Measurements from ENCODE around the gene SPINK9. TPM values are rescaled to one million over a fixed set of nuclear protein-coding genes. Genes with fewer than 3 reads are reported as not detected.

The SPINK9 gene
- total RNA-seq, 1 donor from 2014 or later: not detected

Other genes with a start within 250 kb of the SPINK9 start
- not detected for gene SPINK14, start 167.0 kb upstream of the SPINK9 start, total RNA-seq
- not detected for gene SPINK6, start 132.5 kb upstream of the SPINK9 start, total RNA-seq
- not detected for gene MARCOL, start 97.0 kb upstream of the SPINK9 start, total RNA-seq
- gene SPINK13, start 66.8 kb upstream of the SPINK9 start, total RNA-seq: not detected
- gene SPINK7, start 23.1 kb upstream of the SPINK9 start, total RNA-seq: not detected
- 61.3 TPM for gene FBXO38, start 48.4 kb downstream of the SPINK9 start, total RNA-seq

Data from cardiac septum (tissue), 1 donor.